Peyer's patch (tissue), 4 donors: ENCODE results near the gene CFDP1.

ENCODE experiments used
- CTCF ChIP-seq, 6 experiments: fragments of 450-650 bp in 4 of 6; fragments of 200-600 bp in 2 of 6; sonication (generic) in 1 of 6; IDR thresholded peaks; one replicate each; pipeline ENCODE4 v1.5.1; 2017 to 2019; ENCODE audit warnings: antibody characterized with exemption in 6 of 6, mild to moderate bottlenecking in 3 of 6, moderate library complexity in 1 of 6
- POLR2A ChIP-seq, 2 donors: fragments of 450-650 bp; IDR thresholded peaks; one replicate each; pipeline ENCODE4 v1.5.1; 2017; ENCODE audit warnings: antibody characterized with exemption in 2 of 2, mild to moderate bottlenecking in 2 of 2, moderate library complexity in 2 of 2

DNA sequence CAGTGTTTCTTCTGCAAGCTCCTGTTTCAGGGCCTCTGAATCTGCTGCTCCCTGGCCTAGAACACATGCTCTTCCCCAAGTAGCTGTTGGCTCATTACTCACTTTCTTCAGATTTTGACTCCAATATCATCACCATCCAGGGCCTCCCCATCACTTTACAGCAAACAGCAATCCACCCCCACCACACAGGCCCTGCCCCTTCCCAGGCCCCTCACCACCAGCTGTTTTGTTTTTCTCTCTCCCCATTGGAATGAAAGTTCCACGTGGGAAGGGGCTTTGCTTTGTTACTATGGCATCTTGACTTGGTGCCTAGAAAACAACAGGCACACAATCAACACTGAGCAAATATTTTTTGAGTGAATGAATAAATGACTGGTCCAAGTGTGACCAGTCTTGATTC is 27.1 kb upstream of the CFDP1 start:
- TF ChIP-seq CTCF (IDR thresholded peaks at IDR 0.05) (no peak), POLR2A (IDR thresholded peaks at IDR 0.05) (no peak)
